BLaER1 treated with 17β-estradiol and CSF1 and Interleukin-3, amounts not matched to agents 10 nM and 100 nM (cell line): Measurements from ENCODE around the gene PPP2R2C.

Experiments used
- H3K27ac ChIP-seq, 11 experiments: shearing (Covaris generic); formaldehyde crosslinking; 2 replicates each; pipeline ENCODE4 v1.8.1; 2022
- H3K27me3 ChIP-seq, 11 experiments: shearing (Covaris generic); formaldehyde crosslinking; 2 replicates each; pipeline ENCODE4 v1.8.1; 2022
- H3K36me3 ChIP-seq, 11 experiments: shearing (Covaris generic); formaldehyde crosslinking; 2 replicates each; pipeline ENCODE4 v1.8.1; 2022
- H3K4me1 ChIP-seq, 10 experiments: shearing (Covaris generic); formaldehyde crosslinking; 2 replicates each; pipeline ENCODE4 v1.8.1; 2022
- H3K4me2 ChIP-seq, 11 experiments: shearing (Covaris generic); formaldehyde crosslinking; 2 replicates each; pipeline ENCODE4 v1.8.1; 2022
- H3K4me3 ChIP-seq, 10 experiments: shearing (Covaris generic); formaldehyde crosslinking; 2 replicates each; pipeline ENCODE4 v1.8.1; 2022
- H3K9ac ChIP-seq, 11 experiments: shearing (Covaris generic); formaldehyde crosslinking; 2 replicates each; pipeline ENCODE4 v1.8.1; 2022
- H3K9me3 ChIP-seq, 11 experiments: shearing (Covaris generic); formaldehyde crosslinking; replicated peaks in 1 of 11; 2 replicates each; pipeline ENCODE4 v1.8.1; 2022
- H4K20me1 ChIP-seq, 11 experiments: shearing (Covaris generic); formaldehyde crosslinking; 2 replicates each; pipeline ENCODE4 v1.8.1; 2022
- Cebpa-rat ChIP-seq, 11 experiments: shearing (Covaris generic); IDR thresholded peaks; 2 replicates each; pipeline ENCODE4 v1.8.1; 2022

PPP2R2C gene

DNA sequence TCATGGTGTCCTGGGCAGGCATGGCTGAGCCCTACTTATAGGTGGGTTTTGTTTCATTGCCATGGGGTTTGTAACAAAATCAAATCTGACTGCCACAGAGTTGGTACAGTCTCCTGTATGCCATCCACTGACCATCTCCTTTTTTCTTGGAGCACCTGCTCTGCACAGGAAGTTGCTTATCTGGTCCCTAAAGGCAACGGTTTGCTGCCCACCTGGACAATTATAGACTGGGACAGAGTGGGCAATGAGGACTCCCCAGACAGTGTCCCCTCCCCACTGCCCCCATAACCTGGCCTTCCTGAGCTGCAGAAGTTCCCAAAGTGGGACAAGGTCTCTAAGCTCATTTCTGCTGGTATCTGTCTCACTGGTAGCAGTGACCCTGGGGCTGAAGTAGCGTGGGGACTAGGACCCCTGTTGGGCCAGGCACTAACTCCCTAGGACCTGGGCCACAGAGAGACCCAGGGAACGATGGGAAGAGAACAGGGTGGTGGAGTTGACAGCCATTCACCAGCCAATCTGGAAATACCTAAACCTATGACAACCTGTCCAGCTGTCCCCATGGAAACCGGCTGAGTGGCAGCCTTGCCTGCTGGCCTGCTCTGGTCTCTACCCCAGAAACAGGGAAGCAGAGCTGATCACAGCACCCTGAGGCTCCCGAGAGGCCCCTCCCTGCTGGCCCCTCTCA lies 138.1 kb downstream of the PPP2R2C start:
- Histone ChIP-seq H3K9me3 (peaks cover 0 to 7% (median 0%) of the 10 kb centered on the region in 11 experiments; a peak in 2 of 22 replicates), H3K27ac (no peak overlapping the region), H3K4me1 (peaks cover 36 to 70% (median 60%) of the 10 kb centered on the region in 10 experiments), H3K27me3 (peaks cover 0 to 9% (median 0%) of the 10 kb centered on the region in 11 experiments; a peak in 3 of 22 replicates), H3K4me3 (no peak overlapping the region), H3K36me3 (no peaks in the 10 kb centered on the region), H3K9ac (no peak overlapping the region), H3K4me2 (no peak overlapping the region), H4K20me1 (peaks cover 0 to 63% (median 0%) of the 10 kb centered on the region in 11 experiments; a peak in 5 of 22 replicates)
- no peak for TF ChIP-seq Cebpa-rat (IDR thresholded peaks at IDR 0.05)

DNA sequence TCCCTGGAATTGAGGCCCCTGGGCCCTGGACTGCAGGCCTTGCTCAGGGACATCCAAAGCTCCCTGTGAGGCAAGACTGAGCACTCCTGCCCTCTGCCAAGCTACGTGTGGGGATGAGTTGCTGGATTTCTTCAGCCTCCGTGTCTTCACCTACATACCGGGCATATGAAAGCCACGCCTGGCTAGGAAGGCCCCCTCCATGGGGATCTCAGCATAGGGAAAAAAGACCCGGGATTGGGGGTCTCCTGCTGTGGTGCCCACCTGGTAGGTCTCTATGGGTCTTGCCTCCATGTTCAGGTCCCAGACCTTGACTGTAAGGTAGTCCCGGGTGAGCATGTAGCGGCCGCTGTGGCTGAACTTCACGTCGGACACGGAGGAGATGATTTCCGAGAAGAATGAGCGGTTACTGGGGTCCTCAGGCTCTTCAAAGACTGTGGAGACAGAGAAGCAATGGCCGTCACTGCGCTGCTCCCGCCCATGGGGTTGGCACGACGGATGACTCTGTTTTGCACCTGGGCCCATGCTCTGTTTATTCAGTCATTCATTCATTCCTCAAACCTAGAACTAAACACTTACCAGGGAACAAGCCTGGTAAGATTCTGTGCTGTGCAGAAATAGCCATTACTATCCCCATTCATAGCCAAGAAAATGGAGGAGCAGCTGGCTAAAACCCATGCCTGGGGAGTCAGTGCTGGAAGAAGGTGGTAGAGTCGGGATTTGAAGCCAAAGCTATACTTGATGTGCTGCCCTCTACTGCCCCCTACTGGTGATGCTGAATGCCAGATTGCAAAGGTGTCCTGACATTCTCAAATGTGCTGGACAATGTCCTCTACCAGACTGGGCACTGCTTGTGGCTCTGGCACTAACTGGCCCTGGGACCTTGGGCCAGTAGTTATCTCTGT lies 138.9 kb downstream of the PPP2R2C start:
- H3K27ac ChIP-seq: no peak overlapping the region
- peaks cover 29 to 65% (median 55%) of the 10 kb centered on the region in 10 experiments for H3K4me1 ChIP-seq
- H3K27me3 ChIP-seq: peaks cover 0 to 13% (median 0%) of the 10 kb centered on the region in 11 experiments; a peak in 3 of 22 replicates
- no peak overlapping the region for H3K4me3 ChIP-seq
- H3K36me3 ChIP-seq: no peaks in the 10 kb centered on the region
- no peak overlapping the region for H3K9ac ChIP-seq
- peaks cover 0 to 7% (median 0%) of the 10 kb centered on the region in 11 experiments; a peak in 2 of 22 replicates for H3K9me3 ChIP-seq
- H3K4me2 ChIP-seq: no peak overlapping the region
- no peak for TF ChIP-seq Cebpa-rat (IDR thresholded peaks at IDR 0.05)
- peaks cover 0 to 63% (median 0%) of the 10 kb centered on the region in 11 experiments; a peak in 5 of 22 replicates for H4K20me1 ChIP-seq

DNA sequence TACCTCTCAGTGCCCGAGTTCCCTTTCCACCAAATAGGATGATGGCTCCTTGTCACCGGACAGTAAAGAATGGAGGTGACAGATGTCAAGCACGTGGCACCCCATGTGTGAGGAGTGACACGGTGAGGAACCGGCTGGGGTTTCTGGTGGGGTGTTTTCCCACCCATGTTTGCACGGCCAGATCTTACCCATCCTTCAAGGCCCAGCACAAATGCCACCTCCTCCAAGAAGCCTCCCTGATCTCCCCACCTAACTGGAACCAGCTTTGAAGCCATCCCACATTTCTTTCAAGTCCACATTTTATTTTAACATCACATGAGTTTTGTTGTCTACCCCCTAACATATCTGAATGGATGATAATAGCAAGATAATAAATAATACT lies 139.8 kb downstream of the PPP2R2C start:
- Histone ChIP-seq H3K4me1 (peaks cover 20 to 59% (median 46%) of the 10 kb centered on the region in 10 experiments), H3K4me3 (no peak overlapping the region), H3K9ac (no peak overlapping the region), H3K9me3 (peaks cover 0 to 7% (median 0%) of the 10 kb centered on the region in 11 experiments; a peak in 2 of 22 replicates), H3K36me3 (no peaks in the 10 kb centered on the region), H4K20me1 (peaks cover 0 to 65% (median 0%) of the 10 kb centered on the region in 11 experiments; a peak in 5 of 22 replicates), H3K27ac (no peak overlapping the region), H3K27me3 (peaks cover 0 to 22% (median 0%) of the 10 kb centered on the region in 11 experiments; a peak in 3 of 22 replicates), H3K4me2 (peak overlapping the region in 2 of 11 experiments; percentile 13 to 34; a peak in 4 of 22 replicates)
- no peak for TF ChIP-seq Cebpa-rat (IDR thresholded peaks at IDR 0.05)

DNA sequence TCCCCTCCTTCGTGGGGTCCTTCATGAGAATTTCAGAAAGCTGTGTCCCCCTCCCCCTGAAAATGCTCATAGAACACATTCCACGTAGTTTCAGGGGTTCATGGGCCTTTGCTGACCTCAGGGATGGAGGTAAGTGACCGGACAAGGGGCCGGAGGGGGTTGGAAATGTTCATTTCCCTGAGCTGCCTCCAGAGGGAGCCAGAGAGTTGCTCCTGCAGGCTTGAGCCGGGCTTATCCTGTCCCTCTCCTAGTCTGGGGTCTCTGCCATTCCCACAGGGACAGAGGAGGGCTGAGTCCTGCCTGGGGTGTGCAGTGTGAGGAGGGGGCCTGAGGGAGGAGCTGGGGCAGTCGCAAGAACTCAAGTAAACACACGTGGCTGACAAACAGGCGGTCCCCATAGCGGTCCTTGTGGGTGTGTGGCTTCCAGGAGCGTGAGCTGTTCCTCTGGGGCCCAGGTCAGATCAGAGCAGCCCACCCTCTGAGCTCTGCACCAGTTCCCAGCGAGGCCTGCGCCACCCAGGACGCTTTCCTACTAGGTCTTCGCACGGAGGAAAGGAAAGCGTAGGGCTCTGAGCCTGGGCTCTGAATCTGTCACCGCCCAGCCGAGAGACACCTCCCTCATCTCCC lies 140.3 kb downstream of the PPP2R2C start:
- Histone ChIP-seq H3K9me3 (peaks cover 0 to 7% (median 0%) of the 10 kb centered on the region in 11 experiments; a peak in 2 of 22 replicates), H3K4me1 (peaks cover 15 to 59% (median 44%) of the 10 kb centered on the region in 10 experiments), H3K9ac (no peak overlapping the region), H3K27me3 (peaks cover 0 to 22% (median 0%) of the 10 kb centered on the region in 11 experiments; a peak in 3 of 22 replicates), H3K4me3 (no peak overlapping the region), H4K20me1 (peaks cover 0 to 66% (median 0%) of the 10 kb centered on the region in 11 experiments; a peak in 5 of 22 replicates), H3K36me3 (no peaks in the 10 kb centered on the region), H3K27ac (no peak overlapping the region), H3K4me2 (peak overlapping the region in 8 of 11 experiments; percentile 1 to 34 (median 22); a peak in 10 of 22 replicates)
- no peak for TF ChIP-seq Cebpa-rat (IDR thresholded peaks at IDR 0.05)

DNA sequence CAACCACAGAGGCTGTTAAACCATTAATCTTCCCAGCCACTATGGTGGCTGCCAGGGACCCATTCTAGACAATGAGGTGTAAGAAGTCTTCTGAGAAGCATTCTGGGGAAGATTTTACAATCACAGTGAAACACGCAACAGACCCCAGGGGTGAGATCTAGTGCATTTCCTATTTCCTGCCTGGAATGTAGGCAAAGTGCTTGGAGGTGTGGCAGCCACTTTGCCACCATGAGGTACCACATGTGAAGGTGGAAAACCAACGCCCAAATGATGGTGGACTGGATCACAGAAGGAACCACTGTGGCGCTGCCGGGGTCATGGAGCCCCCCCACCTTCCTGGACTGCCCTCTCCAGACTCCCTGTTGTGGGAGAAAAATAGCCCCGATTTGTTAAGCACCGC lies 140.9 kb downstream of the PPP2R2C start:
- Histone ChIP-seq H3K27ac (no peak overlapping the region), H3K4me1 (peaks cover 14 to 64% (median 49%) of the 10 kb centered on the region in 10 experiments), H3K36me3 (no peaks in the 10 kb centered on the region), H3K4me3 (no peak overlapping the region), H3K9me3 (peaks cover 0 to 7% (median 0%) of the 10 kb centered on the region in 11 experiments; a peak in 2 of 22 replicates), H4K20me1 (peaks cover 0 to 71% (median 0%) of the 10 kb centered on the region in 11 experiments; a peak in 5 of 22 replicates), H3K27me3 (peaks cover 0 to 22% (median 0%) of the 10 kb centered on the region in 11 experiments; a peak in 4 of 22 replicates), H3K4me2 (peak overlapping the region in 3 of 11 experiments; percentile 1 to 81 (median 78); a peak in 2 of 22 replicates), H3K9ac (no peak overlapping the region)
- no peak for TF ChIP-seq Cebpa-rat (IDR thresholded peaks at IDR 0.05)

DNA sequence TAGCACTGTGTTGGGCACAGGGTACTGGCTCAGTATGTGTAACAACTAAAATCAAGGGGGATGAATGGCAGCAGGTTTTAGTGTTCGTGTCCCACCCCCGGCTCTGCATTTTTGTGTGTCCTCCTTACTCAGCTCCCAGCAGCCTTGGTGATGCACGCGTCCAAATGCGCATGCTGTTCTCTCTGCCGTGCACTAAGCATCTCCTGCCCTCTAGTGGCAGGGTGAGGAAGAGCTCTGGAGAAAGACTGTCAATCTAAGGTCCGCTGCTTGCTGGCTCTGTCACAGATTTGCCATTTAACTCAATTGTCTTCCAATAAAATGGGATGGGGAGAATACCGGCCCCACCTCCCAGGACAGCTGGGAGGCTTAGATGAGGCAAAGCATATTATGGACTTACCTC lies 141.4 kb downstream of the PPP2R2C start:
- Histone ChIP-seq H3K4me1 (peaks cover 14 to 69% (median 54%) of the 10 kb centered on the region in 10 experiments), H3K27me3 (peaks cover 0 to 27% (median 1%) of the 10 kb centered on the region in 11 experiments; a peak in 10 of 22 replicates)

DNA sequence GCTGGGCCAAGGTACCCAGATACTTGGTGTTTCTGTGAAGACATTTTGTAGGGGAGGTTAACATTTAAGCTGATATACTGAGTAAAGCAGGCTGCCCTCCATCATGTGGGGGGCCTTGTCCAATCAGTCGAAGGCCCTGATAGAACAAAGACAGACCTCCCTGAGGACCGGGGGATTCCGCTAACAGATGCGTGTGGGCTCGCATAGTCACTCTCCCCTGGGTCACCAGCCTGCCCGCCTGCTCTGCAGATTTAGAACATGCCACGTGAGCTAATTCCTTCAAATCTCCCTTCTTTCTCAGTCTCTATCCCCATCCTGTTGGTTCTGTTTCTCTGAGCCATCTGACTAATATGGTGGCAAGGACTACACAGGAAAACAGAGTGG lies 142.0 kb downstream of the PPP2R2C start:
- TF ChIP-seq Cebpa-rat (IDR thresholded peaks at IDR 0.05): no peak
- peaks cover 0 to 7% (median 0%) of the 10 kb centered on the region in 11 experiments; a peak in 2 of 22 replicates for H3K9me3 ChIP-seq
- no peak overlapping the region for H3K4me3 ChIP-seq
- peak overlapping the region in 9 of 11 experiments; percentile 2 to 81 (median 57); a peak in 17 of 22 replicates for H3K4me2 ChIP-seq
- peaks cover 0 to 69% (median 0%) of the 10 kb centered on the region in 11 experiments; a peak in 5 of 22 replicates for H4K20me1 ChIP-seq
- H3K36me3 ChIP-seq: no peaks in the 10 kb centered on the region
- H3K27ac ChIP-seq: peak overlapping the region in 5 of 11 experiments; percentile 24 to 59 (median 50); a peak in 6 of 22 replicates
- H3K4me1 ChIP-seq: peaks cover 19 to 70% (median 57%) of the 10 kb centered on the region in 10 experiments
- peaks cover 0 to 33% (median 8%) of the 10 kb centered on the region in 11 experiments; a peak in 11 of 22 replicates for H3K27me3 ChIP-seq
- H3K9ac ChIP-seq: peak overlapping the region in 2 of 11 experiments; percentile 4 to 21; a peak in 2 of 22 replicates

More for the DNA sequence above, 141.4 kb downstream of the PPP2R2C start:
- no peak for TF ChIP-seq Cebpa-rat (IDR thresholded peaks at IDR 0.05)
- no peak overlapping the region for H3K4me3 ChIP-seq
- H3K9me3 ChIP-seq: peaks cover 0 to 7% (median 0%) of the 10 kb centered on the region in 11 experiments; a peak in 2 of 22 replicates
- peak overlapping the region in 2 of 11 experiments; percentile 19 to 55; a peak in 2 of 22 replicates for H3K27ac ChIP-seq
- H3K36me3 ChIP-seq: no peaks in the 10 kb centered on the region
- H3K9ac ChIP-seq: no peak overlapping the region
- peak overlapping the region in 9 of 11 experiments; percentile 2 to 81 (median 57); a peak in 16 of 22 replicates for H3K4me2 ChIP-seq
- H4K20me1 ChIP-seq: peaks cover 0 to 71% (median 0%) of the 10 kb centered on the region in 11 experiments; a peak in 5 of 22 replicates
